Non-pigmented ciliary epithelial cell (primary cell): ENCODE results near the gene RPL38.

Source experiments
- DNase-seq: peaks from one replicate; pipeline ENCODE4 v3.0.0-alpha.2; 2010; ENCODE audit warnings: low read depth

The RPL38 gene

DNA sequence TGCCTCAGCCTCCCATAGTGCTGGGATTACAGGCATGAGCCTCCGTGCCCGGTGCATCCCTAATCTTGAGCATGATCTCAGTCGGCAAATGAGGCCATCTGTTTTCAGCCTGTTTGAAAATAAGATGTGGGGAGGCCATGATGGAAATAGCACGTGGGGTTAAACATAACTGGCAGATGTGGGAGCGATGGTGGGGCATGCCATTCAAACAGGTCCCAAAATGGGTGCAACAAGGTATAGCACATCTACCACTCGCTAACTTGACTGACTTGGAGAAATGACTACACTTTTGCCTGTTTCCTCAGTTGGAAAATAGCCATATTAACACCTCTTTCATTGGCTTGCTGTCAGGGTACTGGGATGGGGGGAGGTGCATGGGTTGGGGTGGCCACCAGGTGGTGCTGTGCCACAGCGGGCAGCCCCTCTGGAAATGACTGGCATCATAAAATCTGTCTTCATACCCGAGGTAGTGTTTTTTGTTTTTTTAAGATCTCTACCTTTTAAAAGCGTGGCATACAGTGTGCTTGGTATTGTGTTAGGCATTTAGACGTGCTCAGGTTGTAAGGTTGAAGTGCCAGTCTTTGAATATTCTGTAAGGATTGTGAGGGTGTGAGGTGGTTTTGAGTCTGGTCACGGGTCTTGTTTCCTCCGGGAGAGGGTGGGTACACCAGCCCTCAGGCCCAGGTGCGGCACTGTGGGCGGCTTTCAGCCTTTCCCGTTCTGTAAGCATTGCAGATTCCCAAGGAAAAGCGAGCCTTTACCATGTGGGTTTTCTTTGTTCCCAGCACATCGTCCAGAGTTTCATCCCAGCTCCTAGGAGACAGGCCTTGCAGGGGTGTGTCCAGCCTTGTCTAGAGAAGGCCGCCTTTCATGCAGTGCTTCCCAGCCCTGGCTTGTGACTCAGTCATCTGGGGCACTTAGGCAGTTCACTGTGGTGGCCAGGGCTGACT, 7.0 kb downstream of the RPL38 start:
- DNase-seq = no peak

- no peak for DNase-seq
Measured at GRCh38 chr17:74211141-74211911, 7.8 kb downstream of the RPL38 start.

GRCh38 chr17:74211912-74212208, 8.4 kb downstream of the RPL38 start:
- no peak for DNase-seq

DNA sequence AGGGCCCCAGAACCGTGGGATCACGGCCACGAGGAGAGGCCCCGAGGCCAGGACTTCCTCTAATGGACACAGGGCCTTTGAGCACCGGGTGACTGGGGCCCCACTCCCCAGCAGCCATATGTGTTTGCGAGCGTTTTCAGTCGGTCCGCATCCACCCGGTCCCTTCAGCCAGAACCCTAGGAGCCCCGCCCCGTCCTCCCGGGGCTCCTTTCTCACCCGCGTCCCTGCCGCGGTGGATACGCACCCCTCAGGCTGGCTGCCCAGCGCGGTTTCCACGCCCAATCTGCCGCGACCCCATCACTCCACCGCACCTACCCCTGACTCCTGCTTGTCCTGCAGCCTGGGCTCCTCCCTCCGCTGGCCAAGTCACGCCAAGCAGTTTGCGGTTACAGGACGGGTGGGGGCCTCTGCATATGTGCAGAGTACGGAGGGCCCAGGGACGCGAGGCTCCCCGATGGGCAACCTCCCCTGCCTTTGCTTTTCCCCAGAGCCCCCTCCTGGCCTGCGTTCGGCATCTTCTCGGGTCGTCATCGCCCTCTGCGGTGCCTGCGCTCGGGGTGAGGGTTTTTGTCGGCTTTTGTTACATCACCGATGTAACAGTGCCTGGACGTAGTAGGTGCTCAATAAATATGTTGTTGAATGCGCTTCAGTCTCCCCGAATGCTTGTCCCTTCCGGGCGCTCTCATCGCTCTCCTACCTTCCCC, 8.9 kb downstream of the RPL38 start:
- DNase-seq = no peak

- no peak for DNase-seq
Measured at GRCh38 chr17:74212913-74213791, 9.7 kb downstream of the RPL38 start, which contains the start of gene TTYH2. Gene TTYH2 (plus strand): TSS chr17:74213571. CDS start chr17:74213588, 17 bp downstream.

- no peak for DNase-seq
Measured at GRCh38 chr17:74213861-74214391, 10.4 kb downstream of the RPL38 start.

- DNase-seq = no peak
Measured at GRCh38 chr17:74214484-74215341, 11.2 kb downstream of the RPL38 start.

- no peak for DNase-seq
Measured at GRCh38 chr17:74215342-74215727, 11.9 kb downstream of the RPL38 start.

DNA sequence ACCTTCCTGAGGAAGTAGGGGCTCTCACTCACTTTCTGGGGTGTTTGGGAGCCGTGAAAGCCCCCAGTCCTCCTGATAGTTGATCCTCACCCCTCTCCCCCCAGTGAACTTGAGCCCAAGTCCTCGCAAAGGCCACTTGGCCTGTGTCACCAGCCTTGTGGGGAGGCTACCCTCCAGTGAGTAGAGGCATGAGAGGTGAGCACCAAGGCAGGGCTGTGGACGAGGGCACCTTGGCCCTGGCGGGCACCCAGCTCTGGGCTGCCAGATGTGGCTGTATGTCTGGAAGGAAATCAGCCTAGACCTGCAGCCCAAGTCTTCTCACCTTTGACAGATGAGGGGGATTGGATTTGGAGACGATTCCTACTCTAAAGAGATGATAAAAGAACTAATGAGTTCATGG, 13.0 kb downstream of the RPL38 start:
- DNase-seq = no peak

DNA sequence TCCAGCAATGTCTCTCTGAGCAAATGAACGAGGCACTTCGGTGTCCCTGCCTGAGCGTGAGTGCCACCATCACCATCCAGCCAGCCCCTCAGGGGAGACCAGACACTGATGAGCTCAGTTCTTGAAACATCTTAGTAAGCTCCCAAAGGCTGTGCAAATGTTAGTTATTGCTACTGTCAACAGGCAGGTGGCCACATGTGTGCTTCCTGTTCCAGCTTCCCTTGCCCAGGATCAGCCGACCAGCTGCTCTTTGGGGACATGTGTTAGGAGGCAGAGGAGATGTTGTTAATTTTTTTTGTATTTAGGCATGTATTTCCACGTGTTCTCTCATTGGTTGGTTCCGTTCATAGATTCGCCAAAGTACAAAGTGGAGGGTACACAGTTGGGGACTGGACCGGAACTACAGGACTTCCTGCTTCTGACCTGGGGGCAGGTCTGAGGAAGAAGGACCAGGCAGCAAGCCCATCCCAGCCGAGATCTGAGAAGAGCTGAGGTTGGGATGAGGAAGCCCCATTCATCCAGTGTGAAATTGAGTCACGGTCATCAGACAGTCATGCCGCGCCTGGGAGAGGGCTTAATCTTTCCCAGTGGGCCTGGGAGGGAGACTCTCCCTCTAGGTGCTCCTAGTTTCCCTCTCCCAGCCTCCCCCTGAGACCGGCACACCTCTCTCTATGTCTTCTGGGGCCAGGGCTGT, 13.7 kb downstream of the RPL38 start:
- DNase-seq = no peak

DNA sequence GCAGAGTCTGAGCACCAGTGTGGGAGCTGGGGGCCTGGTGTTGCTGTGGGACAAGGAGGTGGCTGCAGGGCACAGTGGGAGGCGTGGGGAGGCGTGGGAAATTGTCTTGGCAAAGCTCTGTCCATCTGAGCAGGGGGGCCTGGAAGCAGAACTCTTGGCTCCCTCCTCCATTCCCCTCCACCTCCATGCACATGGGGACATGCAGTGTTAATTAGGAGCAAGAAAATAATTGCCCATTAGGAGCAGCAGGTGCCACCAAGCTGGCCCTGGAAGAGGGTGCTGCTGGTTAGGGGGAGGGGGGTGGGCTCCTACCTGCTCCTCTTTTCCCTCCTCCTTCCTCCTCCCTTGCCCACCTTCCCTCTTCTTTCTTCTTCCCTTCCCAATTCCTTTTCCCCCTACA, 14.4 kb downstream of the RPL38 start:
- DNase-seq = no peak

- DNase-seq = no peak
Measured at GRCh38 chr17:74218436-74218835, 15.0 kb downstream of the RPL38 start.

- DNase-seq = no peak
Measured at GRCh38 chr17:74219576-74220133, 16.2 kb downstream of the RPL38 start.

DNA sequence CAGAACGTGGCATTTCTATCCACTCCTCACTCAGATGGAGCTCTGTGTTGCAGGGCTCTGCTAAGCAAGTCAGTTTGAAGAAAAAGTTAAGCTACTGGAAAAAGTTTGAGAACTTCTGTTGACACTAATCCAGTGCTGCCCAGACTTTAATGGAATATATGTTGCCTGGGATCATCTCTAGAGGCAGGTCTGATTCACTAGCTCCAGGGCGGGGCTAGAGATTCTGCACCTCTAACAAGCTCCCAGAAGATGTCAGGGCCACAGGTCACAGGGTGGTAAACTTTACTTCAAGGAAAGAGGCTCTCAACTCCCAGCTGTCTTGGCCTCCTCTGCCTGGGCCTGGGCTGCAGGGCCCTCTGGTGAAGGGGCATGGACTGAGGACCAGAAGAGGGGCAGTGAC, 16.7 kb downstream of the RPL38 start:
- DNase-seq = no peak

- DNase-seq = no peak
Measured at GRCh38 chr17:74220946-74221818, 17.7 kb downstream of the RPL38 start.

- DNase-seq = no peak
Measured at GRCh38 chr17:74222399-74222798, 18.9 kb downstream of the RPL38 start.

GRCh38 chr17:74223901-74224300, 20.4 kb downstream of the RPL38 start:
- no peak for DNase-seq

- DNase-seq = no peak
Measured at GRCh38 chr17:74224959-74225725, 21.7 kb downstream of the RPL38 start.
